Stomach (tissue), 4 donors: ENCODE measurements around the gene ZNF397.

Experiments used
- EP300 ChIP-seq: sonication (generic); formaldehyde crosslinking; IDR thresholded peaks from one replicate; pipeline ENCODE4 v1.6.1; 2017; ENCODE audit warnings: antibody characterized with exemption
- POLR2A ChIP-seq, 4 donors: fragments of 450-650 bp; IDR thresholded peaks; one replicate each; pipeline ENCODE4 v1.6.1; 2016; ENCODE audit warnings: antibody characterized with exemption in 4 of 4, control low read depth in 2 of 4, mild to moderate bottlenecking in 1 of 4, moderate library complexity in 1 of 4
- POLR2AphosphoS5 ChIP-seq, 3 donors: sonication (generic); formaldehyde crosslinking; IDR thresholded peaks; one replicate each; pipeline ENCODE4 v1.6.1; 2016; ENCODE audit warnings: antibody characterized with exemption in 3 of 3
- TF ChIP-seq, protein P1 (sequence below), 7 experiments: fragments of 450-650 bp in 4 of 7; fragments of 200-600 bp in 3 of 7; sonication (generic) in 3 of 7; IDR thresholded peaks; one replicate each; pipeline ENCODE4 v1.5.1; 2016 to 2019; ENCODE audit warnings: antibody characterized with exemption in 7 of 7, control low read depth in 2 of 7, mild to moderate bottlenecking in 1 of 7

DNA sequence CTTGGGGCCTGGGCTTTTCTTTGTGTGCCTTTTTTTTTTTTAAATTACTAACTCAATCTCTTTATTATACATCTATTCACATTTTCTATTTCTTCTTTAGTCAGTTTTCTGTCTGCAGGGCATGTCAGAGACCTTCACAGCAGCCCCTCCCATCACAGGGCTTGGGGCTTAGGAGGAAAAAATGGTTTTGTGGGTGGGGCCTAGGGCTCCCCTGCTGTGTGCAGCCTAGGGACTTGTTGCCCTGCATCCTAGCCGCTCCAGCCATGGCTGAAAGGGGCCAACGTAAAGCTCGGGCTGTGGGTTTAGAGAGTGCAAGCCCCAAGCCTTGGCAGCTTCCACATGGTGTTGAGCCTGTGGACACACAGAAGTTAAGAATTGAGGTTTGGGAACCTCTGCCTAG lies 35.4 kb downstream of the ZNF397 start:
- TF ChIP-seq, protein P1, sequence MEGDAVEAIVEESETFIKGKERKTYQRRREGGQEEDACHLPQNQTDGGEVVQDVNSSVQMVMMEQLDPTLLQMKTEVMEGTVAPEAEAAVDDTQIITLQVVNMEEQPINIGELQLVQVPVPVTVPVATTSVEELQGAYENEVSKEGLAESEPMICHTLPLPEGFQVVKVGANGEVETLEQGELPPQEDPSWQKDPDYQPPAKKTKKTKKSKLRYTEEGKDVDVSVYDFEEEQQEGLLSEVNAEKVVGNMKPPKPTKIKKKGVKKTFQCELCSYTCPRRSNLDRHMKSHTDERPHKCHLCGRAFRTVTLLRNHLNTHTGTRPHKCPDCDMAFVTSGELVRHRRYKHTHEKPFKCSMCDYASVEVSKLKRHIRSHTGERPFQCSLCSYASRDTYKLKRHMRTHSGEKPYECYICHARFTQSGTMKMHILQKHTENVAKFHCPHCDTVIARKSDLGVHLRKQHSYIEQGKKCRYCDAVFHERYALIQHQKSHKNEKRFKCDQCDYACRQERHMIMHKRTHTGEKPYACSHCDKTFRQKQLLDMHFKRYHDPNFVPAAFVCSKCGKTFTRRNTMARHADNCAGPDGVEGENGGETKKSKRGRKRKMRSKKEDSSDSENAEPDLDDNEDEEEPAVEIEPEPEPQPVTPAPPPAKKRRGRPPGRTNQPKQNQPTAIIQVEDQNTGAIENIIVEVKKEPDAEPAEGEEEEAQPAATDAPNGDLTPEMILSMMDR (IDR thresholded peaks at IDR 0.05): no peak
- TF ChIP-seq POLR2AphosphoS5 (IDR thresholded peaks at IDR 0.05) (no peak), POLR2A (IDR thresholded peaks at IDR 0.05) (no peak), EP300 (no peak)
